NCI-H82 treated with DMSO at 0.1 percent for 48 hours (cell line): ENCODE measurements around the gene NPFFR1.

ENCODE experiments used
- DNase-seq: peaks from one replicate; lab custom pipeline; 2025; ENCODE audit not compliant: unreplicated experiment; lab: John Stamatoyannopoulos, UW

NPFFR1 gene

DNA sequence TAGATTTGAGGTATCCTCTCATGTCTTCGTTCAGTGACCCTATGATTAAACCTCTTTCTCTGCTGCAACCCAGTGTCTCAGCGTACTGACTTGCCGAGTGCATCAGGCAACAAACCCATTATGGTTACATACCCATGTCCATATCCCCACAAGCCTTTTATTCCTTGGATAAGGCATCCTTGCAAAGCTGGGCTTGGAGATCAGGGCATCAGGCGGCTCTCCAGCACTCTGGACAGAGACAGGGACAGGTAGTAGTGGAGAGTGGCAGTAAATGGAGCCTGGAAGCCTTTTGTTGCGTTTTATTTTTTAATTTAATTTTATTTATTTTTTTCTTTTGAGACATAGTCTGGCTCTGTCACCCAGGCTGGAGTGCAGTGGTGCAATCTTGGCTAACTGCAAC is 32.0 kb upstream of the NPFFR1 start:
- DNase-seq = no peak

DNA sequence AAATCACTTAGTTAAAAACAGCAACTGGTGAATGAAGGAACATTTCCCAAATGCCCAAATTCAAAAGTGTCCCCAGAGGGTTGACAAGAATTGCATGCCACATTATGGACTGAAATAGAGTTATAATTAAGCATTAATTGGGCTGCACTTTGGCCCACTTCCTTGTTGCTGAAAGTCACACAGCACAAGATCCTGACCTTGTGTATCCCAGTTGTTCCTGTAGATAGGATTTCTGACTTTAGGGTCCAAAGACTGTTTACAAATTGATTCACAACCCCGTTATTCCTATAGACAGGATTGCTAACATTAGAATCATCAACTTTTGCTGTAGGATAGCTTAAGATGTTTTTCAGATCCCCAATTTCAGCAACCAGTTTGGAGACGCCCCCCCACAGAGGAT is 31.5 kb upstream of the NPFFR1 start:
- no peak for DNase-seq

DNA sequence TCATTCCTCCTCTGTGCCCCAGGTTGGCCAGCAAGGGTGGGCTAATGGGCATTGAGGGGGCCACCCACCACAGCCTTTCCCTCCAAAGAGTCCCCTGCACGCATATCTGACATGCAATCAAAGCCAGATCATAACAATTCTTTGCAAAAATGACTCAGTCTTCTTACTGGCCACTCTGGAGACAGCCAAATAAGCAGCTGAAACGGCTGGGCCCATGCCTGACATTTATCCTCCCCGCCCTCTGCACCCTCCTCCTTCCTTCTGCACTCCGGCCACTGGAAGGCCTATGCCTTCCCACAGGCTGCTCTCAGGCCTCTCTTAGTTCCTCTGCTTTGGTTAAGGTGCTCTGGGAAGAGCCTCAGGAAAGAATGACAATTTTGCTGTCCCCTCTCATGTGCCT is 29.2 kb upstream of the NPFFR1 start:
- DNase-seq = no peak

GRCh38 chr10:70312249-70312648 is 28.4 kb upstream of the NPFFR1 start:
- no peak for DNase-seq

- no peak for DNase-seq
Observed at GRCh38 chr10:70311698-70312097, 27.9 kb upstream of the NPFFR1 start.

DNA sequence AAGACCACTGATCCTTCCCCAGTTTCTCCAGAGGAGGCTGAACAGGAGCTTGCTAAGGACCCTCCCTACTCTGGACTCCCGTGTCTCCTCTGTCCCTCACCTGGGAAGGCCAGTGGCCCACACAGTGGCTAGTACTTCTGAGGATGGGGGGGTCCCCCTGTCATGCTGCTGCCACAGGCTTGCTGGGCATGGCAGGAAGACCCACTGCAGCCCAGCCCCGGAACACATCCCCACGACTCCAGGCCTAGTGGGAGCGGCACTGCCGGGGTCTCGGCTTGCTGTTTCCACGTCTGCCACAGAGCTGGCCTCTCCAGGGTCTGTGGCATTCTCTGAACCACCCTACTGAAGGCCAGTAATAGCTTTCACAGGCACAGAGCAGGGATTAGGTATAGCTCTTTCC is 25.9 kb upstream of the NPFFR1 start:
- no peak for DNase-seq

DNA sequence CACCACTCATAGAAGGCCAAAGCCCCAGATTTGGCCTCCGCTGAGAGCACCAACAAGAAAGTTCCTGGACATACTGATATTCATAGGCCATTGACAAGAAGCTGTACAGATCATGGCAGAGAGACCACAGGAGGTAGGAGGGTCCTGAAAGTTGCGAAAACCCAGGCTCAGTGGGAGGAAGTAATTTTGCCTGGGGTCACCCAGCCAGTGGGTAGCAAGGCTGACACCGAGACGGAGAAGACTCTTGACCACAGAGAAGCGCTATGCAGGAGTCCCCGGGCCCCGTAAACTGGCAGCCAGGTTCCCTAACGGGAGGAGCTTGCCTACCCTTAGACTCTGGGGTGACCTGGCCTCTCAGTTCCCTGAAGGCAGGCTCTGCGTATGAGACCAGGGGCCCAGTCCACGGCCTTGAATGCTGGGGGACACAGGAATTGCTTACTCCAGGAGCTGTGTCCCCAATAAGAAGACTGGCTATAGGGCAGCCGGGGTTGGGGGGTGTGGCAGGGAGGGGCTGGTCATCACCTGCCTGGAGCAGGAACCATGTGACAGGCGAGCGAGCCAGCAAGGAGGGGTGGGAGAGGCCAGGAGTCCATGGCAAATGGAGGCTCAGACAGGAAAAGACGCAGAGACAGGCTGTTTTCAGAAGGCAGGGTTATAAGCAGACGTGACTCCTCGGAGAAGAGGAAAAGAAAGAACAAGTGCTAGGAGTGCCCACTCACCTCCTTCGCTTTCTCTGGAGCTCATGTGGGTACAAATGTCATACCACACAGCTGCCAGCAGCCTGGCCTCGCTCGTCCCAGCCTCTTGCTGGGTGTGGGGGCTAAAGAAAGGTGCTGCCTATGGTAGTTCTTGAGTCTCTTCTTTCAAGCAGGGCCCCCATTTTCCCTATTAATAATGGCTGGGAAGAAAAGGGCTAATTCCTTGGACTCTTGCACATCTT is 24.6 kb upstream of the NPFFR1 start:
- DNase-seq = no peak

DNA sequence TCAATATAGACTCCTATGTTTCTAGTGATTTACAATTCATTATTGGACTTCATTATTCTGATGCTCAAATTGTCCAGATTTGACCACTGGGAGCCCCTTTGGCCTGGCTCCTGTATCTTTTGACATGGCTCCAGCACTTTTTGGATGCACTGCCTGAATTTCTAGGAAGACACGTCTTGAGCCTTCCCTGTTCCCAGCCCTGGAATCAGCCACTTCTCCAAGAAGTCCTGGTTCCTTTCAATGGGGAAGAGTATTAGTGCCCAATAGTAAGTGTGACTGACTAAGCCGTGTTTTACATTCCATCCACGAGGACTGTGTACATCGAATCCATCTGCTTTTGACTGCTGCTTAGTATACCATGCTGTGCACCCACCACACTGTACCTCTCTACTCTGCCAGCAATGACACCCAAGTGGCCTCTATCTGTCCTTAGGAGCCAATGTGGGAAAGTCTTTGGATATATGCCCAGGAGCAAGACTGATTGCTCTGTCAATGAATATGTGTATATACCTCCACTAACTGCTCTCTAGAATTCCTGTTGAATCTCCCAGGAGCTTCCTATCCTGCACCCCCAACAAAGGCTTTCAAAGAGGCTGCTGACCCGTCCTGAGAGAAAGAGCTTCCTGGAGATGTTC is 23.2 kb upstream of the NPFFR1 start:
- no peak for DNase-seq

DNA sequence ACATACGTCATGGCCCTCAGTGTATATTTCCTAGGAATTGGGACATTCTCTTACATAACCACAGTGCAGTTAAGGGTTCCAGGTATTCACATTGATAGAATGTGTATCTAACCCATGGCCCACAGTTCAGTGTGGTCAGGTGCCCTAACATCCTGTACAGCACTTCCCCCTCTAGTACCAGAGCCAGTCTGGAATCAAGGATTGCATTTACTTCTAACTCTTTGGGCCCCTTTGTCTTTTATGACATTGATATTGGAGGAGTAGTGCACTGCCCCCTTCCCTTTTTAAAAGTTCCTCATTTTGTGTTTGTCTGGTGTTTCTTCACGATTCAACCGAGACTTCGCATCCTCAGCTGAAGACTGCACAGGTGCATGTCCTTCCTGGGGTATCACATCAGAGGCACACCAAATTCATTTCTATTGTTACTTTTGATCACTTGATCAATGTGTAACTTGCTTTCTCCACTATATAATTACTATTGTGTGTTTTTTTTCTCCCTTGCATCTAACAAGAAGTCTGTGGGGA is 22.4 kb upstream of the NPFFR1 start:
- DNase-seq = no peak

GRCh38 chr10:70303730-70304129 is 19.9 kb upstream of the NPFFR1 start:
- no peak for DNase-seq

GRCh38 chr10:70302292-70302691 is 18.5 kb upstream of the NPFFR1 start:
- DNase-seq = no peak

GRCh38 chr10:70300908-70301597 is 17.2 kb upstream of the NPFFR1 start:
- DNase-seq = no peak

DNA sequence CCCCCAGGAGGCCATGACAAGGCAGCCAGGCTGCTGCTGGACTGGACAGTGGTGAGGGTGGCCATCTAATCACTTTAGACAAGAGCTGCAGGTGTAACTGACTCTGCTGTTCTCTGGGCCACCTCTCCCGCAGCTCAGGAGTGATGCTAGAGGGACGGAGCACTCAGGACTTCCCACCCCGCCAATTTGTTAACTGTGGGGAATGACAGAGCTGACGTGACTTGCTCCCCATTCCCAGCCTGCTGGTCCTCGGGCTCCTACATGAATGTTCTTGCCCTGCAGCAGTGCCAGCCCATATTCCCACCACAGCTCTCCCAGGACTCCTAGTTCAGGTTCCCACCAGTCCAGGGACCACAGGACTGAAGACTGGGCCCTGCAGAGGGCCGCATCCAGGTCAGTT is 16.7 kb upstream of the NPFFR1 start:
- no peak for DNase-seq

GRCh38 chr10:70299876-70300275 is 16.1 kb upstream of the NPFFR1 start:
- no peak for DNase-seq

- no peak for DNase-seq
Observed at GRCh38 chr10:70298393-70298792, 14.6 kb upstream of the NPFFR1 start.

GRCh38 chr10:70297224-70297623 is 13.4 kb upstream of the NPFFR1 start:
- DNase-seq = no peak

- DNase-seq = no peak
Observed at GRCh38 chr10:70296406-70296899, 12.6 kb upstream of the NPFFR1 start.

DNA sequence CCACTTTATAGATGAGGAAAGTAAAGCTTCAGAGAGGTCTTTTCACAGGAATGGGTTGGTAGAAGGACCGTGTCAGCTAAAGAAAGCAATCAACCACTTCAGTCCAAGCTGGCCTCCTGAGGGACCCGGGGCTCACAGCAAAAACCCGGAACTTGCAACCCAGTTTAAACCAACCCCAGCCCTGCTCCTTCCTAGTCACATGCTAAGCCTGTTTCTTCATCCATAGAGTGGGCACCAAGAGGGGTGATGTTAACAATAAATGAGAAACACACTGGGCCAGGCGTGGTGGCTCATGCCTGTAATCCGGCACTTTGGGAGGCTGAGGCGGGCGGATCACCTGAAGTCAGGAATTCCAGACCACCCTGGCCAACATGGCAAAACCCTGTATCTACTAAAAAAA is 12.1 kb upstream of the NPFFR1 start:
- DNase-seq = no peak

- DNase-seq = no peak
Observed at GRCh38 chr10:70295321-70295720, 11.5 kb upstream of the NPFFR1 start.

- DNase-seq = no peak
Observed at GRCh38 chr10:70293169-70293843, 9.5 kb upstream of the NPFFR1 start.

DNA sequence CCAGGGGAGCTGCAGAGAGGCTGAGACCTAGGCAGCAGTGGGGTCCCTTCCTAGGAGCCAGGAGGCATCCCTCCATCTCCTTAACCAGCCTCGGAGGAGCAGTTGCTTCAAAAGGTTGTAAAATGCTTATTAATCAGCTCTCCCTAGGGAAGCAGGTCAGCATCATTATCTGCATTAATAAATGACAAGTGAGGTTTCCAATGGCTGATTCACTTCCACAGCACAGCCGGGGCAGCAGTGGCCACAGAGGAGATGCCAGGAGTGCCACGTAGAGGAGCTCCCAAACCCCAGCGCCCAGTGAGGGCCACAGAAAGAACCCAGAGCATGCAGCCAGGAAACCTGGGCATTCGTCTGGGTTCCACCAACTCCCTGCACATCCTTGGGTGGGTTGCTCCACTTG is 8.2 kb upstream of the NPFFR1 start:
- no peak for DNase-seq
